MM.1S (cell line): ENCODE results near the gene LRRC4C.

Experiments used
- DNase-seq: peaks from one replicate; pipeline ENCODE4 v3.0.0-alpha.2; 2015
- H2AFZ ChIP-seq: fragments of 300-600 bp; sonication (generic); 2 replicates; pipeline ENCODE4 v1.6.0; 2016; ENCODE audit warnings: antibody characterized with exemption, low read length
- H3F3A ChIP-seq: fragments of 300-600 bp; sonication (generic); 2 replicates; pipeline ENCODE4 v1.6.1; 2016; ENCODE audit warnings: mild to moderate bottlenecking, antibody characterized with exemption, low read length, moderate library complexity, mixed read lengths; ENCODE audit not compliant: insufficient read depth
- H3K27ac ChIP-seq: fragments of 300-600 bp; sonication (generic); 2 replicates; pipeline ENCODE4 v1.5.1; 2016; ENCODE audit warnings: mild to moderate bottlenecking, low read length
- H3K27me3 ChIP-seq: fragments of 300-600 bp; sonication (generic); replicated peaks from 2 replicates; pipeline ENCODE4 v1.6.0; 2016; ENCODE audit warnings: low read length; ENCODE audit not compliant: insufficient read depth
- H3K36me3 ChIP-seq: fragments of 300-600 bp; sonication (generic); replicated peaks from 2 replicates; pipeline ENCODE4 v1.6.1; 2016; ENCODE audit warnings: mild to moderate bottlenecking, low read length, mixed read lengths; ENCODE audit not compliant: insufficient read depth
- H3K4me1 ChIP-seq: fragments of 300-600 bp; sonication (generic); 2 replicates; pipeline ENCODE4 v1.6.1; 2016; ENCODE audit warnings: low read length, mixed read lengths
- H3K4me2 ChIP-seq: fragments of 300-600 bp; sonication (generic); 2 replicates; pipeline ENCODE4 v1.6.0; 2016; ENCODE audit warnings: low read depth, low read length
- H3K4me3 ChIP-seq: fragments of 300-600 bp; sonication (generic); 2 replicates; pipeline ENCODE4 v1.5.1; 2016; ENCODE audit warnings: low read length, mixed read lengths
- H3K79me2 ChIP-seq: fragments of 300-600 bp; sonication (generic); 2 replicates; pipeline ENCODE4 v1.6.1; 2016; ENCODE audit warnings: mixed run types, low read length, mixed read lengths
- H3K9ac ChIP-seq: fragments of 300-600 bp; sonication (generic); 2 replicates; pipeline ENCODE4 v1.6.1; 2016; ENCODE audit warnings: low read length, mixed read lengths
- H3K9me2 ChIP-seq: fragments of 300-600 bp; sonication (generic); replicated peaks from 2 replicates; pipeline ENCODE4 v1.6.1; 2016; ENCODE audit warnings: mild to moderate bottlenecking, low read length, mixed read lengths; ENCODE audit not compliant: insufficient read depth
- H3K9me3 ChIP-seq: fragments of 300-600 bp; sonication (generic); replicated peaks from 2 replicates; pipeline ENCODE4 v1.6.1; 2016; ENCODE audit warnings: mild to moderate bottlenecking, low read length, mixed read lengths; ENCODE audit not compliant: insufficient read depth
- H4K20me1 ChIP-seq: fragments of 300-600 bp; sonication (generic); 2 replicates; pipeline ENCODE4 v1.6.1; 2016; ENCODE audit warnings: mild to moderate bottlenecking, low read length, moderate library complexity, mixed read lengths; ENCODE audit not compliant: insufficient read depth
- EZH2 ChIP-seq: fragments of 300-600 bp; sonication (generic); optimal IDR thresholded peaks from 2 replicates; pipeline ENCODE3; 2017; ENCODE audit warnings: low read depth, mild to moderate bottlenecking, antibody characterized with exemption, low read length, mixed read lengths
- EZH2phosphoT487 ChIP-seq: fragments of 300-600 bp; sonication (generic); IDR thresholded peaks from 2 replicates; pipeline ENCODE4 v1.6.1; 2018; ENCODE audit warnings: antibody characterized with exemption, low read length
- TF ChIP-seq, protein P1 (sequence below): fragments of 300-600 bp; sonication (generic); IDR thresholded peaks from 2 replicates; pipeline ENCODE4 v1.5.1; 2016; ENCODE audit warnings: antibody characterized with exemption, low read length, mixed read lengths

Gene LRRC4C

DNA sequence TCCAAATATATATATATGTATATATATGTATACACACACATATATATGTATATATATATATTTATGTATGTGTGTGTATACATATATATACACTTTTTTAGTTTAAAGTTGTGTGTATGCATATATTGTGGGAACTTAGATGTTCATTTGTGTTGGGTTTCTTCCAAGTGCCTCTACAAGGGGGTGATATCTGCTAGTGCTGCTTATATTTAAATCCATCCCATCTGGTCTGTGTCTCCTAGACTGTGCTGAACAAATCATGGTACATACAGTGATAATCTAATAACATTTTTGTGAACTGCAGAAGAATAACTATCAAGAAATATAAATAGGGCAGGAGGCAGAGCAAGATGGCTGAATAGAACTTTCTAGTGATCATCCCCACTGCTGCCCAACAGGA is 696.4 kb downstream of the LRRC4C start:
- Histone ChIP-seq H2AFZ (no peak overlapping the region), H3K36me3 (no peaks in the 10 kb centered on the region), H3K4me1 (no peaks in the 10 kb centered on the region), H3K79me2 (no peaks in the 10 kb centered on the region), H3K27me3 (no peaks in the 10 kb centered on the region), H3K9ac (no peak overlapping the region), H3K9me3 (no peaks in the 10 kb centered on the region), H3F3A (no peaks in the 10 kb centered on the region), H4K20me1 (no peaks in the 10 kb centered on the region), H3K4me2 (no peak overlapping the region), H3K9me2 (no peaks in the 10 kb centered on the region), H3K4me3 (no peak overlapping the region), H3K27ac (no peak overlapping the region)
- TF ChIP-seq, protein P1, sequence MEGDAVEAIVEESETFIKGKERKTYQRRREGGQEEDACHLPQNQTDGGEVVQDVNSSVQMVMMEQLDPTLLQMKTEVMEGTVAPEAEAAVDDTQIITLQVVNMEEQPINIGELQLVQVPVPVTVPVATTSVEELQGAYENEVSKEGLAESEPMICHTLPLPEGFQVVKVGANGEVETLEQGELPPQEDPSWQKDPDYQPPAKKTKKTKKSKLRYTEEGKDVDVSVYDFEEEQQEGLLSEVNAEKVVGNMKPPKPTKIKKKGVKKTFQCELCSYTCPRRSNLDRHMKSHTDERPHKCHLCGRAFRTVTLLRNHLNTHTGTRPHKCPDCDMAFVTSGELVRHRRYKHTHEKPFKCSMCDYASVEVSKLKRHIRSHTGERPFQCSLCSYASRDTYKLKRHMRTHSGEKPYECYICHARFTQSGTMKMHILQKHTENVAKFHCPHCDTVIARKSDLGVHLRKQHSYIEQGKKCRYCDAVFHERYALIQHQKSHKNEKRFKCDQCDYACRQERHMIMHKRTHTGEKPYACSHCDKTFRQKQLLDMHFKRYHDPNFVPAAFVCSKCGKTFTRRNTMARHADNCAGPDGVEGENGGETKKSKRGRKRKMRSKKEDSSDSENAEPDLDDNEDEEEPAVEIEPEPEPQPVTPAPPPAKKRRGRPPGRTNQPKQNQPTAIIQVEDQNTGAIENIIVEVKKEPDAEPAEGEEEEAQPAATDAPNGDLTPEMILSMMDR = no peak
- TF ChIP-seq EZH2 = no peak
- TF ChIP-seq EZH2phosphoT487 = no peak
- DNase-seq = no peak

DNA sequence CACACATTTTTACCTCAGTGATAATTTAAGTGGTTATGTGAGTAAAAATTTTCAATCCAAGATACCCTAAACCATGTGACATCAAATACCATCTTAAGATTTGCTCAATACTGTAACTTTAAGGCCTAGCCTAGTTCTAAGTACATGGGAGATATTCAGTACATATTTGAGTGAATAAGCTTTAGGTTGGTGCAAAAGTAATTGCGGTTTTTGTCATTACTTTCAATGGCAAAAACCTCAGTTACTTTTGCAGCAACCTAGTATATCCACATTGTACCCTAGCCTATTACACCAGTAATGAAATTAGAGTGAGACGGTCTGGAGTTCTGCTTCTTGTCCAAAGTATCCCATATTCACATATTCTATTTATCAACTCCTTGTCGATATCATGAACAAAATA is 700.1 kb downstream of the LRRC4C start:
- no peaks in the 10 kb centered on the region for H3K9me3 ChIP-seq
- no peak overlapping the region for H2AFZ ChIP-seq
- no peaks in the 10 kb centered on the region for H3K9me2 ChIP-seq
- no peak overlapping the region for H3K4me2 ChIP-seq
- TF ChIP-seq EZH2 = no peak
- TF ChIP-seq EZH2phosphoT487 = no peak
- TF ChIP-seq, protein P1 = no peak
- H3K79me2 ChIP-seq = no peaks in the 10 kb centered on the region
- no peaks in the 10 kb centered on the region for H4K20me1 ChIP-seq
- H3K4me1 ChIP-seq = no peaks in the 10 kb centered on the region
- H3K27me3 ChIP-seq = no peaks in the 10 kb centered on the region
- no peak overlapping the region for H3K9ac ChIP-seq
- no peak for DNase-seq
- H3K27ac ChIP-seq = no peak overlapping the region
- no peaks in the 10 kb centered on the region for H3F3A ChIP-seq
- H3K36me3 ChIP-seq = no peaks in the 10 kb centered on the region
- H3K4me3 ChIP-seq = no peak overlapping the region

- H4K20me1 ChIP-seq = no peaks in the 10 kb centered on the region
- H3F3A ChIP-seq = no peaks in the 10 kb centered on the region
- H2AFZ ChIP-seq = no peak overlapping the region
- TF ChIP-seq EZH2phosphoT487 = no peak
- TF ChIP-seq, protein P1 = no peak
- no peak for TF ChIP-seq EZH2
- no peak for DNase-seq
- no peak overlapping the region for H3K4me2 ChIP-seq
- H3K9me3 ChIP-seq = no peaks in the 10 kb centered on the region
- no peak overlapping the region for H3K9ac ChIP-seq
- H3K9me2 ChIP-seq = no peaks in the 10 kb centered on the region
- H3K27me3 ChIP-seq = no peaks in the 10 kb centered on the region
- H3K79me2 ChIP-seq = no peaks in the 10 kb centered on the region
- no peaks in the 10 kb centered on the region for H3K4me1 ChIP-seq
- no peak overlapping the region for H3K27ac ChIP-seq
- no peaks in the 10 kb centered on the region for H3K36me3 ChIP-seq
- H3K4me3 ChIP-seq = no peak overlapping the region
Measured at GRCh38 chr11:40754297-40754696, 705.2 kb downstream of the LRRC4C start.
